GM12878 (cell line): Measurements from ENCODE around the gene TBC1D9B. TPM values are rescaled to one million over a fixed set of nuclear protein-coding genes. Genes with fewer than 3 reads are reported as not detected.

Experiments used
- ATAC-seq: fragments of 200-7000 bp; cut with Tn5 transposase; 3 replicates; pipeline ENCODE4 v1.9.1; 2020; ENCODE audit warnings: mild to moderate bottlenecking, moderate library complexity
- BruUV-seq: library from RNA; stranded (reverse); fragments of 400-500 nt; replicated peaks from 2 replicates; lab custom pipeline; 2021; lab: Mats Ljungman, UMichigan
- CTCF ChIA-PET: fragments of 300-600 bp; sonication (Branson Sonifier 250); formaldehyde crosslinking; extraction: SDS; loops from one replicate; lab custom pipeline; 2021; ENCODE audit warnings: inconsistent platforms; lab: Yijun Ruan, JAX
- POLR2A ChIA-PET: fragments of 350-600 bp; formaldehyde crosslinking; extraction: SDS; loops from one replicate; lab custom pipeline; 2021; ENCODE audit warnings: inconsistent platforms; lab: Charles Lee
- RAD21 ChIA-PET: fragments of 300-600 bp; sonication (Branson Sonifier 250); formaldehyde crosslinking; loops from one replicate; lab custom pipeline; 2023; ENCODE audit warnings: antibody characterized with exemption; ENCODE audit not compliant: unreplicated experiment; lab: Charles Lee
- SMC1A ChIA-PET: fragments of 300-600 bp; sonication (Branson Sonifier 250); formaldehyde crosslinking; loops from one replicate; lab custom pipeline; 2023; ENCODE audit not compliant: unreplicated experiment, uncharacterized antibody; lab: Charles Lee
- DNase-seq: peaks from one replicate; pipeline ENCODE4 v3.0.0-alpha.2; 2011; ENCODE audit warnings: low read depth, low spot score
- FAIRE-seq: peaks from 3 replicates; lab custom pipeline; 2011; peaks lifted over from hg19 to GRCh38; lab: Jason Lieb, UNC
- H2AFZ ChIP-seq: 2 replicates; pipeline ENCODE4 v1.6.0; 2011; ENCODE audit warnings: low read depth, low read length, control low read depth; ENCODE audit not compliant: control insufficient read depth
- H3K27ac ChIP-seq: 2 replicates; pipeline ENCODE4 v1.5.1; 2011; ENCODE audit warnings: control low read depth; ENCODE audit not compliant: control insufficient read depth, insufficient read depth
- H3K27me3 ChIP-seq, 2 experiments: replicated peaks in 1 of 2; 2 replicates each; pipeline versions ENCODE4 v1.6.0 to v1.6.1; 2011; ENCODE audit warnings: low read length in 1 of 2; ENCODE audit not compliant: control insufficient read depth in 2 of 2, insufficient read depth in 2 of 2
- H3K36me3 ChIP-seq, 2 experiments: 2 replicates each; pipeline ENCODE4 v1.5.1; 2011; ENCODE audit warnings: low read length in 1 of 2; ENCODE audit not compliant: control insufficient read depth in 2 of 2, insufficient read depth in 2 of 2
- H3K4me1 ChIP-seq: 2 replicates; pipeline ENCODE4 v1.6.1; 2011; ENCODE audit warnings: mild to moderate bottlenecking, low read length, moderate library complexity, mixed read lengths; ENCODE audit not compliant: control insufficient read depth, insufficient read depth
- H3K4me2 ChIP-seq: 2 replicates; pipeline ENCODE4 v1.6.0; 2011; ENCODE audit warnings: control low read depth; ENCODE audit not compliant: control insufficient read depth, insufficient read depth
- H3K4me3 ChIP-seq: fragments of 200-600 bp; sonication (generic); 2 replicates; pipeline ENCODE4 v1.5.1; 2016
- H3K79me2 ChIP-seq: 2 replicates; pipeline ENCODE4 v1.6.0; 2011; ENCODE audit warnings: low read length; ENCODE audit not compliant: control insufficient read depth, insufficient read depth
- H3K9ac ChIP-seq: 2 replicates; pipeline ENCODE4 v1.8.0; 2011; ENCODE audit warnings: low read length, control low read depth, mixed read lengths; ENCODE audit not compliant: control insufficient read depth, insufficient read depth
- H3K9me3 ChIP-seq: replicated peaks from 3 replicates; pipeline ENCODE4 v1.5.1; 2011; ENCODE audit warnings: mild to moderate bottlenecking, low read length; ENCODE audit not compliant: control insufficient read depth, insufficient read depth
- H4K20me1 ChIP-seq: 2 replicates; pipeline ENCODE4 v1.6.0; 2011; ENCODE audit not compliant: control insufficient read depth, insufficient read depth
- ASH2L ChIP-seq: fragments of 300-600, 200-600 bp; sonication (generic); IDR thresholded peaks from 2 replicates; pipeline ENCODE4 v1.6.1; 2017; ENCODE audit warnings: low read depth, mild to moderate bottlenecking, borderline replicate concordance
- BCL3 ChIP-seq: IDR thresholded peaks from 2 replicates; pipeline ENCODE4 v1.6.1; 2011; ENCODE audit warnings: borderline replicate concordance, low read depth, mild to moderate bottlenecking, moderate library complexity, low read length; ENCODE audit not compliant: insufficient read depth, poor library complexity, severe bottlenecking
- BRCA1 ChIP-seq: IDR thresholded peaks from 2 replicates; pipeline ENCODE4 v1.6.1; 2011; ENCODE audit warnings: low read depth, low read length, improper control_type of control experiment
- CBX3 ChIP-seq: fragments of 200-600 bp; sonication (generic); IDR thresholded peaks from 2 replicates; pipeline ENCODE4 v1.6.1; 2016; ENCODE audit warnings: low read depth, borderline replicate concordance
- POLR2A ChIP-seq: IDR thresholded peaks from 2 replicates; pipeline ENCODE4 v1.6.1; 2011; ENCODE audit warnings: low read depth, mild to moderate bottlenecking, low read length
- RBBP5 ChIP-seq: fragments of 200-600 bp; sonication (generic); conservative IDR thresholded peaks from 2 replicates; pipeline ENCODE4 v1.6.1; 2016
- SMAD5 ChIP-seq: IDR thresholded peaks from 2 replicates; pipeline ENCODE4 v1.6.1; 2016; ENCODE audit warnings: antibody characterized with exemption, low read depth
- SP1 ChIP-seq: IDR thresholded peaks from one replicate; pipeline ENCODE4 v1.6.1; 2011; ENCODE audit warnings: low read depth, low read length
- ZBED1 ChIP-seq: IDR thresholded peaks from 2 replicates; pipeline ENCODE4 v1.6.1; 2016; ENCODE audit warnings: borderline replicate concordance
- ZBTB4 ChIP-seq: fragments of 450-650 bp; formaldehyde crosslinking; IDR thresholded peaks from 2 replicates; pipeline ENCODE4 v1.4.0; 2022; ENCODE audit warnings: mild to moderate bottlenecking, moderate library complexity
- ZNF622 ChIP-seq: fragments of 450-650 bp; IDR thresholded peaks from 2 replicates; pipeline ENCODE4 v1.6.1; 2017; ENCODE audit warnings: mild to moderate bottlenecking, inconsistent platforms
- WGBS: methylation state at CpG from one replicate; pipeline ENCODE4 v1.1.6; 2016; ENCODE audit warnings: low lambda C conversion rate; ENCODE audit not compliant: insufficient replicate concordance, insufficient coverage; ENCODE audit errors: missing lambda C conversion rate; 5-methylcytosine and 5-hydroxymethylcytosine counted together
- in situ Hi-C: fragments of 300-500 bp; cut with MboI; formaldehyde crosslinking; loops from 9 replicates; pipeline ENCODE4 v1.14.3; 2018; ENCODE audit warnings: mixed read lengths
- intact Hi-C: fragments of 100-400 bp; cut with micrococcal nuclease; formaldehyde crosslinking; loops from one replicate; pipeline ENCODE4 v1.14.2; 2022; ENCODE audit not compliant: unreplicated experiment
- polyA plus RNA-seq, 11 experiments: library from polyadenylated mRNA; depleted of rRNA in 4 of 11; unstranded in 6 of 11; stranded (reverse) in 5 of 11; fragments of >200 nt; fragmentation: Nextera tagmentation in 4 of 11; fragmentation: Illumina TruSeq in 1 of 11; extraction: Ambion mirVana in 4 of 11; extraction: Trizol in 1 of 11; gene quantifications; 1 replicate in 1 of 11; 2 replicates in 10 of 11; pipeline versions ENCODE4 v1.2.1 to v1.2.3, GENCODE V29; 2011 to 2016; ENCODE audit warnings: inconsistent platforms in 2 of 11, missing spikeins in 2 of 11, low read depth in 1 of 11
- total RNA-seq, 4 experiments: library from RNA; depleted of rRNA in 3 of 4; stranded (reverse); fragments of >200 nt in 3 of 4; fragmentation: Illumina TruSeq in 1 of 4; extraction: Trizol in 1 of 4; gene quantifications; 2 replicates each; pipeline versions ENCODE4 v1.2.1 to v1.2.3, GENCODE V29; 2013 to 2021

TBC1D9B gene
- total and polyA plus RNA-seq, 10 of the 15 experiments (the other 5 are each of a cell fraction or from before 2014, with no cell fraction given): 4.0 to 74.2 (median 34.6) TPM

- in situ Hi-C loops: no loop called here
- no peaks in the 10 kb centered on the region for H4K20me1 ChIP-seq
- ATAC-seq (no peak), DNase-seq (no peak), FAIRE-seq (no peak)
- ChIA-PET POLR2A (no interaction called here), SMC1A (no interaction called here), CTCF (no interaction called here), RAD21 (no interaction called here)
- WGBS: 96% methylated on average over 13 of the region's 13 CpGs
- H3K27ac ChIP-seq: no peak overlapping the region
- H3K79me2 ChIP-seq: peaks cover 4% of the 10 kb centered on the region
- TF ChIP-seq SMAD5: no peak
- TF ChIP-seq RBBP5: no peak
- TF ChIP-seq CBX3: no peak
- no peak for TF ChIP-seq SP1
- TF ChIP-seq BCL3: no peak
- TF ChIP-seq BRCA1: no peak
- TF ChIP-seq POLR2A: no peak
- no peak for TF ChIP-seq ZBED1
- TF ChIP-seq ZNF622: no peak
- no peak for TF ChIP-seq ZBTB4
- no peak for TF ChIP-seq ASH2L
- no peak overlapping the region for H3K4me2 ChIP-seq
- H2AFZ ChIP-seq: no peak overlapping the region
- H3K27me3 ChIP-seq: no peaks in the 10 kb centered on the region
- no peak overlapping the region for H3K9ac ChIP-seq
- no peak overlapping the region for H3K4me3 ChIP-seq
- no TSS peak for BruUV-seq
- peaks cover 8 to 23% of the 10 kb centered on the region in 2 experiments for H3K36me3 ChIP-seq
- H3K4me1 ChIP-seq: no peaks in the 10 kb centered on the region
- intact Hi-C loops: no loop called here
- no peaks in the 10 kb centered on the region for H3K9me3 ChIP-seq
These were observed 7.0 kb downstream of the TBC1D9B start for GRCh38 chr5:179900711-179901110.
